Kidney (tissue), 14 donors: Measurements from ENCODE around the gene TMEM184A. TPM values are rescaled to one million over a fixed set of nuclear protein-coding genes. Genes with fewer than 3 reads are reported as not detected.
A peak's percentile ranks its signal among the peaks of the same experiment; 100 is the strongest.

Experiments
- DNase-seq, 5 donors: peaks; one replicate each; pipeline ENCODE4 v3.0.0-alpha.2; 2013 to 2020
- FAIRE-seq: peaks from 2 replicates; lab custom pipeline; 2012; peaks lifted over from hg19 to GRCh38; lab: Jason Lieb, UNC
- H3K27ac ChIP-seq, 2 donors: one replicate each; pipeline ENCODE4 v1.7.0; 2013; ENCODE audit warnings: low read depth in 2 of 2, low read length in 2 of 2, inconsistent platforms in 1 of 2
- H3K27me3 ChIP-seq: one replicate; pipeline ENCODE4 v1.7.1; 2013; ENCODE audit warnings: low read length, inconsistent platforms; ENCODE audit not compliant: control insufficient read depth, insufficient read depth
- H3K36me3 ChIP-seq, 3 donors: one replicate each; pipeline versions ENCODE4 v1.7.0 to v1.7.1; 2013; ENCODE audit warnings: low read length in 3 of 3, control low read depth in 1 of 3, inconsistent platforms in 1 of 3; ENCODE audit not compliant: insufficient read depth in 3 of 3, control insufficient read depth in 2 of 3
- H3K4me1 ChIP-seq, 3 donors: one replicate each; pipeline versions ENCODE4 v1.7.0 to v1.7.1; 2013; ENCODE audit warnings: low read length in 3 of 3, inconsistent platforms in 1 of 3, low read depth in 1 of 3; ENCODE audit not compliant: control insufficient read depth in 2 of 3, insufficient read depth in 2 of 3
- H3K4me3 ChIP-seq, 3 donors: one replicate each; pipeline versions ENCODE4 v1.7.0 to v1.8.1; 2013; ENCODE audit warnings: low read length in 3 of 3, control low read depth in 1 of 3, inconsistent platforms in 1 of 3
- H3K9ac ChIP-seq, 3 donors: one replicate each; pipeline versions ENCODE4 v1.7.0 to v1.7.1; 2013; ENCODE audit warnings: low read length in 3 of 3, control low read depth in 1 of 3, inconsistent platforms in 1 of 3
- H3K9me3 ChIP-seq, 3 donors: one replicate each; pipeline versions ENCODE4 v1.7.0 to v1.7.1; 2013; ENCODE audit warnings: low read length in 3 of 3, control low read depth in 1 of 3, inconsistent platforms in 1 of 3; ENCODE audit not compliant: control insufficient read depth in 2 of 3, insufficient read depth in 1 of 3
- CTCF ChIP-seq: IDR thresholded peaks from 3 replicates; pipeline ENCODE4 v1.5.1; 2012; ENCODE audit warnings: mild to moderate bottlenecking, moderate library complexity, borderline replicate concordance; ENCODE audit not compliant: insufficient read depth; ENCODE audit errors: extremely low read depth
- intact Hi-C: fragments of 100-400 bp; cut with DNase I; formaldehyde crosslinking; loops from one replicate; pipeline ENCODE4 v1.11.1; 2022
- polyA plus RNA-seq: library from polyadenylated mRNA; stranded (reverse); fragments of 350-450 nt; fragmentation: Illumina TruSeq; extraction: RNeasy Lipid Tissue Mini Kit (QIAGEN cat#74804); gene quantifications from one replicate; pipeline ENCODE4 v1.2.3, GENCODE V29; 2014; ENCODE audit warnings: low read depth, low replicate concordance; ENCODE audit not compliant: insufficient read depth
- total RNA-seq: library from RNA; stranded (reverse); fragmentation: NEBNext Ultra II Directional; extraction: Animal tissue kit (Norgen Biotek cat#: 25700); gene quantifications from one replicate; pipeline ENCODE4 v1.2.1, GENCODE V29; 2021
- donor health status: control.
- donor health status: control.
- donor health status: control.
- donor health status: control.
- donor health status: control.
- donor health status: DM: yes; HTN: yes; CAD: no.
- donor health status: Normal renal cell carcinoma (clear cell type).

The TMEM184A gene
- total and polyA plus RNA-seq, 2 donors from 2014 or later, result 6.8 to 11.0 TPM

GRCh38 chr7:1567049-1567771, 11.2 kb upstream of the TMEM184A start:
- Histone ChIP-seq H3K4me3 (peak overlapping the region in 1 of 3 donors; percentile 42), H3K36me3 (no peaks in the 10 kb centered on the region), H3K4me1 (peaks cover 0 to 20% (median 16%) of the 10 kb centered on the region in 3 donors), H3K9ac (peak overlapping the region in 1 of 3 donors; percentile 8), H3K27me3 (no peaks in the 10 kb centered on the region), H3K27ac (peak overlapping the region; percentile 66 to 84), H3K9me3 (no peaks in the 10 kb centered on the region)
- FAIRE-seq, result no peak
- intact Hi-C loops, result no loop called here
- no peak for TF ChIP-seq CTCF
- DNase-seq, result peak in 4 of 5 donors; percentile 66 to 88 (median 82)

GRCh38 chr7:1566687-1567048, 10.7 kb upstream of the TMEM184A start:
- intact Hi-C loops, result no loop called here
- DNase-seq (peak in 3 of 5 donors; percentile 49 to 79 (median 66)), FAIRE-seq (no peak)
- Histone ChIP-seq H3K27me3 (no peaks in the 10 kb centered on the region), H3K9ac (peak overlapping the region in 1 of 3 donors; percentile 40), H3K4me1 (peaks cover 0 to 20% (median 14%) of the 10 kb centered on the region in 3 donors), H3K27ac (peak overlapping the region; percentile 66 to 84), H3K9me3 (no peaks in the 10 kb centered on the region), H3K36me3 (no peaks in the 10 kb centered on the region), H3K4me3 (peak overlapping the region in 1 of 3 donors; percentile 42)
- TF ChIP-seq CTCF, result no peak

GRCh38 chr7:1564603-1565022, 8.6 kb upstream of the TMEM184A start:
- no peak for TF ChIP-seq CTCF
- DNase-seq (peak in 1 of 5 donors; percentile 71), FAIRE-seq (no peak)
- intact Hi-C loops, result no loop called here
- H3K27me3 ChIP-seq, result no peaks in the 10 kb centered on the region
- H3K36me3 ChIP-seq, result no peaks in the 10 kb centered on the region
- H3K9ac ChIP-seq, result no peak overlapping the region
- no peaks in the 10 kb centered on the region for H3K9me3 ChIP-seq
- peaks cover 0 to 16% (median 10%) of the 10 kb centered on the region in 3 donors for H3K4me1 ChIP-seq
- H3K27ac ChIP-seq, result no peak overlapping the region
- H3K4me3 ChIP-seq, result no peak overlapping the region
